Measurements from ENCODE around the gene ADAMTS15.

Gene ADAMTS15

GRCh38 chr11:130474637-130475400 lies 26.4 kb downstream of the ADAMTS15 start:
- in situ Hi-C loops (cut with HindIII; ENCODE audit: low sequenced_read_pairs): no loop called here
- DNase-seq (ENCODE audit: low read depth, low spot score): no peak
- H3K4me3 ChIP-seq (ENCODE audit: low read depth, low read length): no peak overlapping the region
- no peak for TF ChIP-seq CTCF (IDR thresholded peaks at IDR 0.05; ENCODE audit: low read depth, low read length)

- H3K4me3 ChIP-seq (ENCODE audit: low read depth, low read length): no peak overlapping the region
- no peak for TF ChIP-seq CTCF (IDR thresholded peaks at IDR 0.05; ENCODE audit: low read depth, low read length)
- DNase-seq (ENCODE audit: low read depth, low spot score): no peak
- in situ Hi-C loops (cut with HindIII; ENCODE audit: low sequenced_read_pairs): no loop called here
These were observed 27.1 kb downstream of the ADAMTS15 start for GRCh38 chr11:130475426-130476053.

- no peak overlapping the region for H3K4me3 ChIP-seq (ENCODE audit: low read depth, low read length)
- TF ChIP-seq CTCF (IDR thresholded peaks at IDR 0.05; ENCODE audit: low read depth, low read length): no peak
- no peak for DNase-seq (ENCODE audit: low read depth, low spot score)
- in situ Hi-C loops (cut with HindIII; ENCODE audit: low sequenced_read_pairs): no loop called here
These were observed 27.9 kb downstream of the ADAMTS15 start for GRCh38 chr11:130476200-130476921.

- TF ChIP-seq CTCF (IDR thresholded peaks at IDR 0.05; ENCODE audit: low read depth, low read length): no peak
- no peak overlapping the region for H3K4me3 ChIP-seq (ENCODE audit: low read depth, low read length)
- DNase-seq (ENCODE audit: low read depth, low spot score): no peak
- in situ Hi-C loops (cut with HindIII; ENCODE audit: low sequenced_read_pairs): no loop called here
These were observed 28.6 kb downstream of the ADAMTS15 start for GRCh38 chr11:130476922-130477491.

GRCh38 chr11:130477586-130478203 lies 29.2 kb downstream of the ADAMTS15 start:
- DNase-seq (ENCODE audit: low read depth, low spot score): peak; percentile 39

More at GRCh38 chr11:130477586-130478203, 29.2 kb downstream of the ADAMTS15 start:
- in situ Hi-C loops (cut with HindIII; ENCODE audit: low sequenced_read_pairs): no loop called here
- no peak for TF ChIP-seq CTCF (IDR thresholded peaks at IDR 0.05; ENCODE audit: low read depth, low read length)
- H3K4me3 ChIP-seq (ENCODE audit: low read depth, low read length): no peak overlapping the region

Measured in astrocyte of the spinal cord (primary cell).